ENCODE measurements around the gene EXPH5.

- TF ChIP-seq, protein P1, sequence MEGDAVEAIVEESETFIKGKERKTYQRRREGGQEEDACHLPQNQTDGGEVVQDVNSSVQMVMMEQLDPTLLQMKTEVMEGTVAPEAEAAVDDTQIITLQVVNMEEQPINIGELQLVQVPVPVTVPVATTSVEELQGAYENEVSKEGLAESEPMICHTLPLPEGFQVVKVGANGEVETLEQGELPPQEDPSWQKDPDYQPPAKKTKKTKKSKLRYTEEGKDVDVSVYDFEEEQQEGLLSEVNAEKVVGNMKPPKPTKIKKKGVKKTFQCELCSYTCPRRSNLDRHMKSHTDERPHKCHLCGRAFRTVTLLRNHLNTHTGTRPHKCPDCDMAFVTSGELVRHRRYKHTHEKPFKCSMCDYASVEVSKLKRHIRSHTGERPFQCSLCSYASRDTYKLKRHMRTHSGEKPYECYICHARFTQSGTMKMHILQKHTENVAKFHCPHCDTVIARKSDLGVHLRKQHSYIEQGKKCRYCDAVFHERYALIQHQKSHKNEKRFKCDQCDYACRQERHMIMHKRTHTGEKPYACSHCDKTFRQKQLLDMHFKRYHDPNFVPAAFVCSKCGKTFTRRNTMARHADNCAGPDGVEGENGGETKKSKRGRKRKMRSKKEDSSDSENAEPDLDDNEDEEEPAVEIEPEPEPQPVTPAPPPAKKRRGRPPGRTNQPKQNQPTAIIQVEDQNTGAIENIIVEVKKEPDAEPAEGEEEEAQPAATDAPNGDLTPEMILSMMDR (IDR thresholded peaks at IDR 0.05), result no peak
- no peak for TF ChIP-seq POLR2A (IDR thresholded peaks at IDR 0.05)
Observed at GRCh38 chr11:108556019-108556418, 37.5 kb downstream of the EXPH5 start.
